HepG2 (cell line): ENCODE measurements around the gene SLC16A1. TPM values are rescaled to one million over a fixed set of nuclear protein-coding genes. Genes with fewer than 3 reads are reported as not detected.
A peak's percentile ranks its signal among the peaks of the same experiment; 100 is the strongest.

Experiments used
- ATAD3A ChIP-seq: sonication (generic); formaldehyde crosslinking; IDR thresholded peaks from 2 replicates; pipeline ENCODE4 v1.4.0; 2020; ENCODE audit warnings: missing genetic modification reagents
- CBX1 ChIP-seq: IDR thresholded peaks from one replicate; pipeline ENCODE4 v1.6.1; 2016; ENCODE audit warnings: antibody characterized with exemption, low read depth
- FOXJ3 ChIP-seq: sonication (generic); formaldehyde crosslinking; IDR thresholded peaks from 2 replicates; pipeline ENCODE4 v1.4.0; 2020; ENCODE audit warnings: missing genetic modification reagents, mild to moderate bottlenecking, borderline replicate concordance
- HCFC1 ChIP-seq: fragments of 150-350 bp; IDR thresholded peaks from 2 replicates; pipeline ENCODE4 v1.6.1; 2014; ENCODE audit warnings: low read depth, low read length
- HHEX ChIP-seq: IDR thresholded peaks from 2 replicates; pipeline ENCODE4 v1.6.1; 2016; ENCODE audit warnings: control low read depth
- HMG20A ChIP-seq: IDR thresholded peaks from 2 replicates; pipeline ENCODE4 v1.6.1; 2016; ENCODE audit warnings: borderline replicate concordance
- ISL2 ChIP-seq: sonication (generic); formaldehyde crosslinking; IDR thresholded peaks from 2 replicates; pipeline ENCODE4 v1.5.0; 2020; ENCODE audit warnings: missing genetic modification reagents
- KAT7 ChIP-seq: IDR thresholded peaks from 2 replicates; pipeline ENCODE4 v1.6.1; 2018; ENCODE audit warnings: borderline replicate concordance, missing compliant biosample characterization
- NAIF1 ChIP-seq: sonication (generic); formaldehyde crosslinking; IDR thresholded peaks from 2 replicates; pipeline ENCODE4 v1.5.0; 2020; ENCODE audit warnings: mild to moderate bottlenecking, missing genetic modification reagents, borderline replicate concordance
- NFIB ChIP-seq: sonication (generic); formaldehyde crosslinking; IDR thresholded peaks from 2 replicates; pipeline ENCODE4 v1.9.0; 2021; ENCODE audit warnings: missing genetic modification reagents, mild to moderate bottlenecking, borderline replicate concordance
- NFIC ChIP-seq: IDR thresholded peaks from 2 replicates; pipeline ENCODE4 v1.6.1; 2012; ENCODE audit warnings: mild to moderate bottlenecking, low read length, inconsistent platforms
- SOX6 ChIP-seq, 2 experiments: fragments of 450-650 bp in 1 of 2; sonication (generic) in 1 of 2; formaldehyde crosslinking in 1 of 2; IDR thresholded peaks; 2 replicates each; pipeline versions ENCODE4 v1.4.0 to v1.6.1; 2017 to 2020; ENCODE audit warnings: antibody characterized with exemption in 1 of 2, mild to moderate bottlenecking in 1 of 2, missing genetic modification reagents in 1 of 2
- TCF12 ChIP-seq, 2 experiments: fragments of 450-650 bp in 1 of 2; sonication (generic) in 1 of 2; formaldehyde crosslinking in 1 of 2; IDR thresholded peaks; 2 replicates each; pipeline versions ENCODE4 v1.6.1 to v1.8.0; 2017 to 2022; ENCODE audit warnings: antibody characterized with exemption in 1 of 2, mild to moderate bottlenecking in 1 of 2, missing genetic modification reagents in 1 of 2, moderate library complexity in 1 of 2
- ZBTB38 ChIP-seq: sonication (generic); formaldehyde crosslinking; IDR thresholded peaks from 2 replicates; pipeline ENCODE4 v1.5.1; 2020; ENCODE audit warnings: mild to moderate bottlenecking, missing genetic modification reagents
- ZNF746 ChIP-seq: sonication (generic); formaldehyde crosslinking; IDR thresholded peaks from 2 replicates; pipeline ENCODE4 v1.8.0; 2022; ENCODE audit warnings: mild to moderate bottlenecking, missing genetic modification reagents
- ZNF790 ChIP-seq: sonication (generic); formaldehyde crosslinking; IDR thresholded peaks from 2 replicates; pipeline ENCODE4 v1.8.0; 2022; ENCODE audit warnings: missing genetic modification reagents, mild to moderate bottlenecking, borderline replicate concordance
- ZNF792 ChIP-seq: IDR thresholded peaks from 2 replicates; pipeline ENCODE4 v1.6.1; 2016
- polyA plus RNA-seq, 8 experiments: library from polyadenylated mRNA; depleted of rRNA in 3 of 8; stranded (reverse) in 7 of 8; unstranded in 1 of 8; fragments of >200 nt; fragmentation: Illumina TruSeq in 4 of 8; extraction: Trizol in 4 of 8; gene quantifications; 2 replicates each; pipeline versions ENCODE4 v1.2.1 to v1.2.3, GENCODE V29; 2011 to 2016; ENCODE audit warnings: low read depth in 4 of 8, missing spikeins in 1 of 8, mixed read lengths in 1 of 8; ENCODE audit not compliant: insufficient read depth in 1 of 8
- total RNA-seq, 5 experiments: library from RNA; depleted of rRNA; stranded (reverse); fragments of >200 nt; fragmentation: Illumina TruSeq; extraction: Trizol; gene quantifications; 2 replicates each; pipeline ENCODE4 v1.2.3, GENCODE V29; 2016; ENCODE audit warnings: low read depth in 1 of 5
- TF ChIP-seq, protein P1 (sequence below): sonication (generic); formaldehyde crosslinking; IDR thresholded peaks from 2 replicates; pipeline ENCODE4 v1.4.0; 2020; ENCODE audit warnings: missing genetic modification reagents, borderline replicate concordance
- TF ChIP-seq, protein P2 (sequence below): sonication (generic); formaldehyde crosslinking; IDR thresholded peaks from 2 replicates; pipeline ENCODE4 v1.4.0; 2020; ENCODE audit warnings: missing genetic modification reagents, borderline replicate concordance
- TF ChIP-seq, protein P3 (sequence below): sonication (generic); formaldehyde crosslinking; IDR thresholded peaks from 2 replicates; pipeline ENCODE4 v1.8.1; 2023; ENCODE audit warnings: missing genetic modification reagents, mild to moderate bottlenecking, borderline replicate concordance
- TF ChIP-seq, protein P4 (sequence below): IDR thresholded peaks from 2 replicates; pipeline ENCODE4 v1.6.1; 2016; ENCODE audit warnings: low read depth, borderline replicate concordance

SLC16A1 gene
- total and polyA plus RNA-seq, 2 of the 13 experiments (the other 11 are each of a cell fraction or from before 2014, with no cell fraction given): 106 to 142 TPM

DNA sequence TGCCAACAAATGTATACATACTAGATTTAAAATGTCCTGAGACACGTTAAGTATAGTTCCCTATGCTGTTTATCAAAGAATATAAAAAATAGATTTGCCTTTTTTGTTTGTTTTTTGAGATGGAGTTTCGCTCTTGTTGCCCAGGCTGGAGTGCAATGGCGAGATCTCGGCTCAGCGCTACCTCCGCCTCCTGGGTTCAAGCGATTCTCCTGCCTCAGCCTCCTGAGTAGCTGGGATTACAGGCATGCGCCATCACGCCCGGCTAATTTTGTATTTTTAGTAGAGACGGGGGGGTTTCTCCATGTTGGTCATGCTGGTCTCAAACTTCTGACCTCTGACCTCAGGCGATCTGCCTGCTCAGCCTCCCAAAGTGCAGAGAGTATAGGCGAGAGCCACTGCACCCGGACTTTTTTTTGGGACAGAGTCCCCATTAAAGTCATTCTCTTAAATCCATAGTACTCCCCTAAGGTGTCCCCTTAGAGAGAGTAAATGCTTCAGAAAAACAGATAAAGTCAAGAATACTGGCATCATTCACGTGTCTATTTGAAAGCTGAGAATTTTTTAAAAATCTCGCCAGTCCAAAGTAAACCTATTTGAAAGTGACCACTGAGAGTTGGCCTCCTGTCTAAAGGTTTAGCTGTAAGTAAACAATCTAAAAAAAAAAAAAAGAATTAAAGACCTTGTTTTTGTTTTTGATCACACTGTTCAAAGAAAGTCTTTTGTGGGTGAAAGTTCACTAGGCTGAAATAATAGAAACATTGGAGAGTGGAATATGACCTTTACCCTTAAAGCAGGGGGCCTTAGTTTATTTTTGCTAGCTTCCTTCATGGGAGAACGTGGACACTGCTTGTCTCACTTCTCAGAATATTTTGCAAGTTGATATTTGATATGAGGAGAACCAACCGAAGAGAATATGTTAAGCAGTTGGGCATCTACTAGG lies 48.0 kb upstream of the SLC16A1 start (continued):
- TF ChIP-seq ATAD3A (CRISPR knock-in tag) (no peak), ZBTB38 (peak; percentile 93), NAIF1 (no peak), HCFC1 (no peak), ISL2 (CRISPR knock-in tag) (peak; percentile 53; the same call in 1 of the 2 replicates), KAT7 (no peak), NFIB (CRISPR knock-in tag) (no peak), FOXJ3 (CRISPR knock-in tag) (peak; percentile 92; the same call in 1 of the 2 replicates), ZNF746 (no peak), HMG20A (CRISPR knock-in tag) (peak; percentile 76; the same call in 1 of the 2 replicates), ZNF790 (CRISPR knock-in tag) (no peak), NFIC (peak; percentile 86), SOX6 (IDR thresholded peaks at IDR 0.05) (no peak), SOX6 (CRISPR knock-in tag; IDR thresholded peaks at IDR 0.05) (peak; percentile 95), TCF12 (IDR thresholded peaks at IDR 0.05) (no peak), TCF12 (CRISPR knock-in tag; IDR thresholded peaks at IDR 0.05) (peak; percentile 27; the same call in 1 of the 2 replicates), HHEX (CRISPR knock-in tag) (no peak), CBX1 (no peak), ZNF792 (no peak)
- TF ChIP-seq, protein P1, sequence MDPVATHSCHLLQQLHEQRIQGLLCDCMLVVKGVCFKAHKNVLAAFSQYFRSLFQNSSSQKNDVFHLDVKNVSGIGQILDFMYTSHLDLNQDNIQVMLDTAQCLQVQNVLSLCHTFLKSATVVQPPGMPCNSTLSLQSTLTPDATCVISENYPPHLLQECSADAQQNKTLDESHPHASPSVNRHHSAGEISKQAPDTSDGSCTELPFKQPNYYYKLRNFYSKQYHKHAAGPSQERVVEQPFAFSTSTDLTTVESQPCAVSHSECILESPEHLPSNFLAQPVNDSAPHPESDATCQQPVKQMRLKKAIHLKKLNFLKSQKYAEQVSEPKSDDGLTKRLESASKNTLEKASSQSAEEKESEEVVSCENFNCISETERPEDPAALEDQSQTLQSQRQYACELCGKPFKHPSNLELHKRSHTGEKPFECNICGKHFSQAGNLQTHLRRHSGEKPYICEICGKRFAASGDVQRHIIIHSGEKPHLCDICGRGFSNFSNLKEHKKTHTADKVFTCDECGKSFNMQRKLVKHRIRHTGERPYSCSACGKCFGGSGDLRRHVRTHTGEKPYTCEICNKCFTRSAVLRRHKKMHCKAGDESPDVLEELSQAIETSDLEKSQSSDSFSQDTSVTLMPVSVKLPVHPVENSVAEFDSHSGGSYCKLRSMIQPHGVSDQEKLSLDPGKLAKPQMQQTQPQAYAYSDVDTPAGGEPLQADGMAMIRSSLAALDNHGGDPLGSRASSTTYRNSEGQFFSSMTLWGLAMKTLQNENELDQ (CRISPR knock-in tag): no peak
- TF ChIP-seq, protein P2, sequence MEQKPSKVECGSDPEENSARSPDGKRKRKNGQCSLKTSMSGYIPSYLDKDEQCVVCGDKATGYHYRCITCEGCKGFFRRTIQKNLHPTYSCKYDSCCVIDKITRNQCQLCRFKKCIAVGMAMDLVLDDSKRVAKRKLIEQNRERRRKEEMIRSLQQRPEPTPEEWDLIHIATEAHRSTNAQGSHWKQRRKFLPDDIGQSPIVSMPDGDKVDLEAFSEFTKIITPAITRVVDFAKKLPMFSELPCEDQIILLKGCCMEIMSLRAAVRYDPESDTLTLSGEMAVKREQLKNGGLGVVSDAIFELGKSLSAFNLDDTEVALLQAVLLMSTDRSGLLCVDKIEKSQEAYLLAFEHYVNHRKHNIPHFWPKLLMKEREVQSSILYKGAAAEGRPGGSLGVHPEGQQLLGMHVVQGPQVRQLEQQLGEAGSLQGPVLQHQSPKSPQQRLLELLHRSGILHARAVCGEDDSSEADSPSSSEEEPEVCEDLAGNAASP: peak; percentile 42; the same call in 1 of the 2 replicates
- TF ChIP-seq, protein P3, sequence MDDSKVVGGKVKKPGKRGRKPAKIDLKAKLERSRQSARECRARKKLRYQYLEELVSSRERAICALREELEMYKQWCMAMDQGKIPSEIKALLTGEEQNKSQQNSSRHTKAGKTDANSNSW (CRISPR knock-in tag): no peak
- TF ChIP-seq, protein P4, sequence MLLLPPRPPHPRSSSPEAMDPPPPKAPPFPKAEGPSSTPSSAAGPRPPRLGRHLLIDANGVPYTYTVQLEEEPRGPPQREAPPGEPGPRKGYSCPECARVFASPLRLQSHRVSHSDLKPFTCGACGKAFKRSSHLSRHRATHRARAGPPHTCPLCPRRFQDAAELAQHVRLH: no peak
